OCI-LY7 (cell line): ENCODE data around the gene MAT2B.

Experiments
- EZH2phosphoT487 ChIP-seq: fragments of 200-600 bp; sonication (generic); IDR thresholded peaks from 2 replicates; pipeline ENCODE4 v1.6.1; 2018; ENCODE audit warnings: low read depth, borderline replicate concordance, mild to moderate bottlenecking, mixed run types, antibody characterized with exemption, low read length, moderate library complexity, mixed read lengths
- TF ChIP-seq, protein P1 (sequence below): fragments of 200-600 bp; sonication (generic); conservative IDR thresholded peaks from 2 replicates; pipeline ENCODE4 v1.5.1; 2014; ENCODE audit warnings: mild to moderate bottlenecking, antibody characterized with exemption, low read length, moderate library complexity, mixed read lengths

GRCh38 chr5:163502521-163502920 is 2.9 kb upstream of the MAT2B start:
- TF ChIP-seq, protein P1, sequence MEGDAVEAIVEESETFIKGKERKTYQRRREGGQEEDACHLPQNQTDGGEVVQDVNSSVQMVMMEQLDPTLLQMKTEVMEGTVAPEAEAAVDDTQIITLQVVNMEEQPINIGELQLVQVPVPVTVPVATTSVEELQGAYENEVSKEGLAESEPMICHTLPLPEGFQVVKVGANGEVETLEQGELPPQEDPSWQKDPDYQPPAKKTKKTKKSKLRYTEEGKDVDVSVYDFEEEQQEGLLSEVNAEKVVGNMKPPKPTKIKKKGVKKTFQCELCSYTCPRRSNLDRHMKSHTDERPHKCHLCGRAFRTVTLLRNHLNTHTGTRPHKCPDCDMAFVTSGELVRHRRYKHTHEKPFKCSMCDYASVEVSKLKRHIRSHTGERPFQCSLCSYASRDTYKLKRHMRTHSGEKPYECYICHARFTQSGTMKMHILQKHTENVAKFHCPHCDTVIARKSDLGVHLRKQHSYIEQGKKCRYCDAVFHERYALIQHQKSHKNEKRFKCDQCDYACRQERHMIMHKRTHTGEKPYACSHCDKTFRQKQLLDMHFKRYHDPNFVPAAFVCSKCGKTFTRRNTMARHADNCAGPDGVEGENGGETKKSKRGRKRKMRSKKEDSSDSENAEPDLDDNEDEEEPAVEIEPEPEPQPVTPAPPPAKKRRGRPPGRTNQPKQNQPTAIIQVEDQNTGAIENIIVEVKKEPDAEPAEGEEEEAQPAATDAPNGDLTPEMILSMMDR: no peak
- no peak for TF ChIP-seq EZH2phosphoT487
